ENCODE measurements around the gene HNRNPL.
"Not testable (repeated sequence)": the region's sequence is repeated elsewhere in the genome, so short reads cannot be mapped to it uniquely, and the experiment has no call there.

HNRNPL gene

DNA sequence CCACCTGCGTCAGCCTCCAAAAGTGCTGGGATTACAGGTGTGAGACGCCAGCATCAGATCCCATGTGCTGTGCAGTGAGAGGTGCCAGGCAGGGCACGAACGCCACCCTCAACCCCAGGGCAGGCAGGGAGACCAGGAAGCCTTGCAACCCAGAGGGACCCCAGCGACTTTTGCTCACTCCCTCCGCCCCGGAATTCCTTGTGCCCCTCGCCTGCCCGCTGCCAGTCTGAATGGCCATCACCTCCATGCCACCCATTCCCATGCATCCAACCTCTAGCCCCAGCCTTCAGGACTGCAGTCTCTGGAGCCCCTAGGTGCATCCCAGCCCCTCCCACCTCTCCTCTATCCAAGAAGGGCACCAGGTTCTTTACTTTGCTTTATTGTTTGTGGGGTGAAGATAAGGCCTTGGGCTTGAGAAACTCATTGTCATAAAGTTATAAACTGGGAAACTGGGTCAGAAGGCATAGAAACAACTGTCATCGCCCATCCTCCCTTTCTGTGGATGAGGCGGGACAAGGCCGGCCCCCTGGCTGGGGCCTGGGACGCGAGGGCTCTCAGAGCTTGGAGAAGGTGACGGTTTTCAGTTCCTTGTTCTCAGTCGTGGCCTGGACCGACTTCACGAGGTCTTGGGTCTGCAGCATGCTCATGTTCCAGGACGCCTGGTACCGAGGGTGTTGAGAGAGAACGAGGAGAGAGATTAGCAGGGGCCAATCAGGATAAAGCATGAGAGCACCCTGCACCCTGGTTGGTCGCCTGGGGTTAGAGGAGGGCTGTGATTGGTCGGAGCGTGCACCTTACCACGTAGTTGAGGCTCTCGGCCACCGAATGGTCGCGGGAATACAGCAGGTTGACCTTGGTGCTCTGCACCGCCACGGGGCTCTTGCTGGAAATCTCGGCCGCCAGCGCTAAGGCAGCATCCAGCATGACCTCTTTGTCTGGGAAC is 34.5 kb downstream of the HNRNPL start:
- FAIRE-seq (no peak), DNase-seq (ENCODE audit: insufficient read length, low spot score) (no peak)
- no peak for TF ChIP-seq POLR2A (IDR thresholded peaks at IDR 0.05; ENCODE audit: low read depth, low read length)

DNA sequence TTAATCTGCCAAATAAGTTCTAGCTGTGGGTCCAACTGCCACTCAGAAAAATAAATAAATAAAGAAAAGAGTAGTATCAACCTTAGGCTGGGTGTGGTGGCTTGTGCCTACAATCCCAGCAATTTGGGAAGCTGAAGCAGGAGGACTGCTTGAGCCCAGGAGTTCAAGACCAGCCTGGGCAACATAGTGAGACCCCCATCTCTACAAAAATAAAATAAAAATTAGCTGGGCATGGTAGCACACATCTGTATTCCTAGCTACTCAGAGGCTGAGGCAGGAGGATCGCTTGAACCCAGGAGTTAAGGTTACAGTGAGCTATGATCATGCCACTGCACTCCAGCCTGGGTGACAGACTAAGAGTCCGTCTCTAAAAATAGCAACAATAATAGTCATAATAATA is 35.9 kb downstream of the HNRNPL start:
- not testable (repeated sequence) for FAIRE-seq; DNase-seq (ENCODE audit: insufficient read length, low spot score)

DNA sequence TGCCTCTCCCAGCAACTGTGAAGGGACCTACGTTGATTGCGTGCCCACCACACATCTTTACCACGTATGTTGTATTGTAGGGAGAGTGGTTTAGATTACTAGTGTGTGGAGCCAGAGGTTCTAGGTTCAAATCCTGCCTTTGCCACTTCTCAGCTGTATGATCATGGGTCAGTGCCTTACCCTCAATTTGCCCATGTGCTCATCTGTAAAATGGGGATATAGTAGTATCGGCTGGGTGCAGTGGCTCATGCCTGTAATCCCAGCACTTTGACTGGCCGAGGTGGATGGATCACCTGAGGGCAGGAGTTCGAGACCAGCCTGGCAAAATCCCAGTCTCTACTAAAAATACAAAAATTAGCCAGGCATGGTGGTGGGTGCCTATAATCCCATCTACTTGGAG is 36.5 kb downstream of the HNRNPL start:
- no peak for DNase-seq (ENCODE audit: insufficient read length, low spot score)
- TF ChIP-seq POLR2A (IDR thresholded peaks at IDR 0.05; ENCODE audit: low read depth, low read length): no peak
- no peak for FAIRE-seq

GRCh38 chr19:38812841-38813320 is 36.9 kb downstream of the HNRNPL start, which contains the start of gene LGALS4:
LGALS4 (minus strand) TSS chr19:38812945; CDS start chr19:38812886, 59 bp downstream.
- TF ChIP-seq POLR2A (IDR thresholded peaks at IDR 0.05; ENCODE audit: low read depth, low read length): no peak
- DNase-seq (ENCODE audit: insufficient read length, low spot score) (no peak), FAIRE-seq (no peak)

- no peak for DNase-seq (ENCODE audit: insufficient read length, low spot score)
These were observed 37.6 kb downstream of the HNRNPL start for GRCh38 chr19:38812009-38812840.

GRCh38 chr19:38809592-38810252 is 40.1 kb downstream of the HNRNPL start:
- TF ChIP-seq POLR2A (IDR thresholded peaks at IDR 0.05; ENCODE audit: low read depth, low read length): no peak
- FAIRE-seq: no peak
- no peak for DNase-seq (ENCODE audit: insufficient read length, low spot score)

More at GRCh38 chr19:38812009-38812840, 37.6 kb downstream of the HNRNPL start:
- no peak for FAIRE-seq
- TF ChIP-seq POLR2A (IDR thresholded peaks at IDR 0.05; ENCODE audit: low read depth, low read length): no peak

DNA sequence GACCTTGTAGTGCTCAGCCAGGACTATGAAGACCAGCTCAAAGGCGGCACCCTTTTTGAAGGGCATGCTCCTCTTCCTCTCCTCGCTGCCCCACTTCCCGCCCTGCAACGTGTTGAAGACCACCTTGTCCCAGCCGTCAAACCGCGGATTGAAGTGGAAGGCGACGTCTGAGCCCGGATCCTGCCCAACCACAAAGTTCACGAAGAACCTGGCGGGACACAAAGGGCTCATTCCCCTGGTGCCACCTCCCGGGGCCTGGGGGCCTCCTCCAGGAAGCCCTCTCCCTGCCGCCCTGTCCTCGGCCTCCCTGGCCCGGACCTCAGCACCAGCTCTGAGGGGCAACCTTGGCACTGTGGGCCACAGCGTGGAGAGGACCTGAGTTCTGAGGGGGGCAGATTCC is 41.0 kb downstream of the HNRNPL start:
- FAIRE-seq (no peak), DNase-seq (ENCODE audit: insufficient read length, low spot score) (no peak)
- no peak for TF ChIP-seq POLR2A (IDR thresholded peaks at IDR 0.05; ENCODE audit: low read depth, low read length)

- DNase-seq (ENCODE audit: insufficient read length, low spot score); FAIRE-seq: not testable (repeated sequence)
These were observed 42.2 kb downstream of the HNRNPL start for GRCh38 chr19:38807374-38808098.

GRCh38 chr19:38806371-38806770 is 43.4 kb downstream of the HNRNPL start:
- no peak for FAIRE-seq
- TF ChIP-seq POLR2A (IDR thresholded peaks at IDR 0.05; ENCODE audit: low read depth, low read length): no peak
- DNase-seq (ENCODE audit: insufficient read length, low spot score): no peak

GRCh38 chr19:38805180-38805579 is 44.6 kb downstream of the HNRNPL start:
- DNase-seq (ENCODE audit: insufficient read length, low spot score) (no peak), FAIRE-seq (no peak)
- TF ChIP-seq POLR2A (IDR thresholded peaks at IDR 0.05; ENCODE audit: low read depth, low read length): no peak

- TF ChIP-seq POLR2A (IDR thresholded peaks at IDR 0.05; ENCODE audit: low read depth, low read length): no peak
- DNase-seq (ENCODE audit: insufficient read length, low spot score) (no peak), FAIRE-seq (no peak)
These were observed 46.2 kb downstream of the HNRNPL start for GRCh38 chr19:38803543-38803942.

GRCh38 chr19:38801359-38802095 is 48.3 kb downstream of the HNRNPL start:
- TF ChIP-seq POLR2A (IDR thresholded peaks at IDR 0.05; ENCODE audit: low read depth, low read length): no peak
- no peak for DNase-seq (ENCODE audit: insufficient read length, low spot score)
- FAIRE-seq: no peak
